Panc1 (cell line): Measurements from ENCODE around the gene MED17. TPM values are rescaled to one million over a fixed set of nuclear protein-coding genes. Genes with fewer than 3 reads are reported as not detected.

Experiments used
- ATAC-seq: fragments of 200-7000 bp; cut with Tn5 transposase; 2 replicates; pipeline ENCODE4 v1.9.1; 2020; ENCODE audit warnings: mild to moderate bottlenecking, moderate library complexity
- BruUV-seq: library from RNA; stranded (reverse); fragments of 400-500 nt; replicated peaks from 2 replicates; lab custom pipeline; 2021; lab: Mats Ljungman, UMichigan
- CTCF ChIA-PET: fragments of 300-600 bp; sonication (Branson Sonifier 250); formaldehyde crosslinking; loops from one replicate; lab custom pipeline; 2022; ENCODE audit warnings: antibody characterized with exemption; lab: Charles Lee
- POLR2A ChIA-PET: fragments of 300-600 bp; sonication (Branson Sonifier 250); formaldehyde crosslinking; loops from one replicate; lab custom pipeline; 2022; ENCODE audit warnings: antibody characterized with exemption; lab: Charles Lee
- DNase-seq: peaks from one replicate; pipeline ENCODE4 v3.0.0-alpha.2; 2010; ENCODE audit warnings: low read depth, low spot score
- H3K27ac ChIP-seq: 2 replicates; pipeline ENCODE4 v1.5.1; 2011; ENCODE audit warnings: mild to moderate bottlenecking, low read length, inconsistent platforms
- H3K27me3 ChIP-seq: fragments of 200-500 bp; sonication (Bioruptor generic); 2 replicates; pipeline ENCODE4 v1.6.0; 2014; ENCODE audit warnings: low read length, inconsistent platforms; ENCODE audit not compliant: control insufficient read depth, insufficient read depth
- H3K36me3 ChIP-seq: fragments of 200-500 bp; sonication (Bioruptor generic); 2 replicates; pipeline ENCODE4 v1.5.1; 2014; ENCODE audit warnings: inconsistent platforms, mild to moderate bottlenecking, low read length, moderate library complexity; ENCODE audit not compliant: control insufficient read depth, insufficient read depth
- H3K4me1 ChIP-seq: 2 replicates; pipeline ENCODE4 v1.5.1; 2011; ENCODE audit warnings: inconsistent platforms, mild to moderate bottlenecking, low read length, moderate library complexity; ENCODE audit not compliant: control insufficient read depth, insufficient read depth
- H3K4me3 ChIP-seq, 2 experiments: 2 replicates each; pipeline ENCODE4 v1.5.1; 2011 to 2012; ENCODE audit warnings: low read depth in 2 of 2, low read length in 2 of 2, mild to moderate bottlenecking in 2 of 2, inconsistent platforms in 1 of 2, moderate library complexity in 1 of 2
- H3K9me3 ChIP-seq: fragments of 200-500 bp; sonication (Bioruptor generic); 2 replicates; pipeline ENCODE4 v1.5.1; 2014; ENCODE audit warnings: low read depth, mild to moderate bottlenecking, inconsistent platforms, low read length, moderate library complexity; ENCODE audit not compliant: control insufficient read depth, insufficient read depth
- CTCF ChIP-seq: fragments of 450-650 bp; IDR thresholded peaks from 2 replicates; pipeline ENCODE4 v1.5.1; 2017; ENCODE audit warnings: mild to moderate bottlenecking
- POLR2AphosphoS5 ChIP-seq: IDR thresholded peaks from 2 replicates; pipeline ENCODE4 v1.6.1; 2012; ENCODE audit warnings: mild to moderate bottlenecking, low read depth, low read length, moderate library complexity
- REST ChIP-seq, 2 experiments: IDR thresholded peaks; 2 replicates each; pipeline ENCODE4 v1.6.1; 2011 to 2012; ENCODE audit warnings: low read depth in 2 of 2, control low read depth in 1 of 2, low read length in 1 of 2, mild to moderate bottlenecking in 1 of 2, moderate library complexity in 1 of 2; ENCODE audit not compliant: insufficient read depth in 1 of 2
- SIN3A ChIP-seq: IDR thresholded peaks from 2 replicates; pipeline ENCODE4 v1.6.1; 2012; ENCODE audit warnings: low read depth, mild to moderate bottlenecking, low read length, moderate library complexity, borderline replicate concordance; ENCODE audit not compliant: insufficient read depth
- TCF7L2 ChIP-seq: IDR thresholded peaks from 2 replicates; pipeline ENCODE4 v1.6.1; 2011; ENCODE audit warnings: mild to moderate bottlenecking, low read depth, low read length, inconsistent platforms
- in situ Hi-C: cut with HindIII; loops from 2 replicates; pipeline ENCODE4 v1.10.0; 2016; ENCODE audit warnings: low sequenced_read_pairs, low pct_unique_long_range_greater_than_20kb
- intact Hi-C: fragments of 100-400 bp; cut with micrococcal nuclease; formaldehyde crosslinking; loops from one replicate; pipeline ENCODE4 v1.10.0; 2022; ENCODE audit not compliant: unreplicated experiment
- total RNA-seq: library from RNA; stranded (reverse); gene quantifications from one replicate; pipeline ENCODE4 v1.2.1, GENCODE V29; 2021; ENCODE audit not compliant: unreplicated experiment

The MED17 gene
- total RNA-seq, 1 experiment from 2014 or later = 52.4 TPM

- BruUV-seq = no TSS peak
- intact Hi-C loops = no loop called here
- no peak for ATAC-seq
- Histone ChIP-seq H3K4me3 (no peak overlapping the region), H3K4me1 (no peaks in the 10 kb centered on the region), H3K27ac (no peak overlapping the region), H3K27me3 (no peaks in the 10 kb centered on the region), H3K36me3 (peaks cover 3% of the 10 kb centered on the region; the same call in 1 of the 2 replicates), H3K9me3 (0 out of 2 replicates have a peak, but pooled peaks cover 3% of the 10 kb centered on the region)
- no peak for TF ChIP-seq CTCF
- TF ChIP-seq SIN3A = no peak
- TF ChIP-seq REST (IDR thresholded peaks at IDR 0.05; ENCODE audit: insufficient read depth in 1 of 2, low read depth in 2 of 2, low read length in 1 of 2) = no peak
- TF ChIP-seq POLR2AphosphoS5 = no peak
- no peak for TF ChIP-seq TCF7L2
- ChIA-PET CTCF (no interaction called here), POLR2A (interaction anchor here (0.6 kb wide), 1 partner anchor 14 kb away, joined by 3 read pairs; no protein-coding TSS in a partner anchor)
- in situ Hi-C loops = no loop called here
- no peak for DNase-seq
Observed at GRCh38 chr11:93766504-93766903, 17.6 kb upstream of the MED17 start.

- Histone ChIP-seq H3K27me3 (no peaks in the 10 kb centered on the region), H3K36me3 (peaks cover 1% of the 10 kb centered on the region; the same call in 1 of the 2 replicates), H3K4me1 (no peaks in the 10 kb centered on the region), H3K4me3 (no peak overlapping the region), H3K27ac (no peak overlapping the region), H3K9me3 (0 out of 2 replicates have a peak, but pooled peaks cover 3% of the 10 kb centered on the region)
- ATAC-seq (no peak), DNase-seq (no peak)
- POLR2A ChIA-PET = no interaction called here
- no peak for TF ChIP-seq POLR2AphosphoS5
- no peak for TF ChIP-seq TCF7L2
- TF ChIP-seq SIN3A = no peak
- no peak for TF ChIP-seq REST (IDR thresholded peaks at IDR 0.05; ENCODE audit: insufficient read depth in 1 of 2, low read depth in 2 of 2, low read length in 1 of 2)
- no peak for TF ChIP-seq CTCF
- CTCF ChIA-PET = no interaction called here
- intact Hi-C loops = no loop called here
- in situ Hi-C loops = no loop called here
- BruUV-seq = no TSS peak
Observed at GRCh38 chr11:93767018-93767417, 17.1 kb upstream of the MED17 start.
